HCT116 (cell line): Measurements from ENCODE around the gene ENTHD1. TPM values are rescaled to one million over a fixed set of nuclear protein-coding genes. Genes with fewer than 3 reads are reported as not detected.
"Not testable (repeated sequence)": the region's sequence is repeated elsewhere in the genome, so short reads cannot be mapped to it uniquely, and the experiment has no call there.

Experiments
- ATAC-seq: fragments of 200-7000 bp; cut with Tn5 transposase; 2 replicates; pipeline ENCODE4 v1.9.1; 2020; ENCODE audit warnings: mild to moderate bottlenecking, moderate library complexity
- BruUV-seq: library from RNA; stranded (reverse); fragments of 400-500 nt; replicated peaks from 2 replicates; lab custom pipeline; 2021; lab: Mats Ljungman, UMichigan
- CTCF ChIA-PET: fragments of 300-600 bp; sonication (Branson Sonifier 250); formaldehyde crosslinking; loops from one replicate; lab custom pipeline; 2021; ENCODE audit warnings: antibody characterized with exemption; lab: Charles Lee
- POLR2A ChIA-PET: fragments of 300-600, 350-600 bp; sonication (Branson Sonifier 250); formaldehyde crosslinking; loops from one replicate; lab custom pipeline; 2021; ENCODE audit warnings: antibody characterized with exemption; lab: Charles Lee
- RAD21 ChIA-PET, 2 experiments: fragments of 300-600 bp; sonication (Branson Sonifier 250); formaldehyde crosslinking; loops; one replicate each; lab custom pipeline; 2023; ENCODE audit warnings: low total read pairs in 2 of 2; ENCODE audit not compliant: uncharacterized antibody in 2 of 2, unreplicated experiment in 2 of 2, low non-redundant PET in 1 of 2; lab: Charles Lee
- DNase-seq: peaks from one replicate; pipeline ENCODE4 v3.0.0-alpha.2; 2010; ENCODE audit warnings: low read depth, low spot score
- H2AFZ ChIP-seq: fragments of 200-600 bp; shearing (Covaris generic), sonication (generic); 2 replicates; pipeline ENCODE4 v1.6.1; 2017; ENCODE audit warnings: low read depth, mixed run types, mixed read lengths, antibody characterized with exemption, low read length; ENCODE audit not compliant: poor library complexity, severe bottlenecking
- H3K27ac ChIP-seq: 2 replicates; pipeline ENCODE4 v1.5.1; 2012; ENCODE audit warnings: low read depth, low read length
- H3K27me3 ChIP-seq: fragments of 200-600 bp; sonication (generic); 2 replicates; pipeline ENCODE4 v1.6.1; 2016; ENCODE audit warnings: mixed run types, low read length, mixed read lengths; ENCODE audit not compliant: insufficient read depth
- H3K36me3 ChIP-seq, 2 experiments: fragments of 200-500 bp in 1 of 2; fragments of 200-600 bp in 1 of 2; sonication (Bioruptor generic) in 1 of 2; sonication (generic) in 1 of 2; 2 replicates each; pipeline versions ENCODE4 v1.5.1 to v1.6.1; 2014 to 2016; ENCODE audit warnings: low read length in 2 of 2, inconsistent platforms in 1 of 2, mixed read lengths in 1 of 2, mixed run types in 1 of 2; ENCODE audit not compliant: insufficient read depth in 2 of 2, control insufficient read depth in 1 of 2
- H3K4me1 ChIP-seq, 2 experiments: fragments of 200-600 bp in 1 of 2; sonication (generic) in 1 of 2; 2 replicates each; pipeline versions ENCODE4 v1.5.1 to v1.6.1; 2012 to 2017; ENCODE audit warnings: low read length in 2 of 2, inconsistent platforms in 1 of 2, mild to moderate bottlenecking in 1 of 2, mixed read lengths in 1 of 2, mixed run types in 1 of 2, moderate library complexity in 1 of 2; ENCODE audit not compliant: insufficient read depth in 2 of 2, control insufficient read depth in 1 of 2
- H3K4me2 ChIP-seq: fragments of 200-600 bp; sonication (generic); 2 replicates; pipeline ENCODE4 v1.6.1; 2017; ENCODE audit warnings: mixed run types, low read length, mixed read lengths
- H3K4me3 ChIP-seq, 2 experiments: fragments of 200-600 bp in 1 of 2; sonication (generic) in 1 of 2; replicated peaks in 1 of 2; 2 replicates each; pipeline ENCODE4 v1.5.1; 2011 to 2016; ENCODE audit warnings: low read length in 2 of 2, control low read depth in 1 of 2, low read depth in 1 of 2, mild to moderate bottlenecking in 1 of 2, mixed read lengths in 1 of 2, mixed run types in 1 of 2
- H3K79me2 ChIP-seq: fragments of 200-600 bp; sonication (generic); 2 replicates; pipeline ENCODE4 v1.6.1; 2017; ENCODE audit warnings: mild to moderate bottlenecking, mixed run types, low read length, moderate library complexity, mixed read lengths; ENCODE audit not compliant: insufficient read depth
- H3K9ac ChIP-seq: fragments of 200-600 bp; sonication (generic); 2 replicates; pipeline ENCODE4 v1.6.1; 2016; ENCODE audit warnings: low read length, mixed read lengths
- H3K9me2 ChIP-seq: fragments of 200-600 bp; sonication (generic), shearing (Covaris generic); 2 replicates; pipeline ENCODE4 v1.6.1; 2017; ENCODE audit warnings: mixed run types, mild to moderate bottlenecking, moderate library complexity; ENCODE audit not compliant: insufficient read depth
- H3K9me3 ChIP-seq, 2 experiments: fragments of 200-500 bp in 1 of 2; fragments of 200-600 bp in 1 of 2; sonication (Bioruptor generic) in 1 of 2; sonication (generic) in 1 of 2; 2 replicates each; pipeline ENCODE4 v1.6.1; 2014 to 2017; ENCODE audit warnings: low read length in 2 of 2, mixed read lengths in 2 of 2, inconsistent platforms in 1 of 2, low read depth in 1 of 2, mild to moderate bottlenecking in 1 of 2, mixed run types in 1 of 2, moderate library complexity in 1 of 2; ENCODE audit not compliant: control insufficient read depth in 1 of 2, insufficient read depth in 1 of 2
- H4K20me1 ChIP-seq: fragments of 200-600 bp; sonication (generic), shearing (Covaris generic); 2 replicates; pipeline ENCODE4 v1.6.1; 2017; ENCODE audit warnings: mixed run types, mild to moderate bottlenecking, moderate library complexity; ENCODE audit not compliant: insufficient read depth
- CEBPB ChIP-seq: IDR thresholded peaks from 2 replicates; pipeline ENCODE4 v1.6.1; 2012; ENCODE audit warnings: low read depth
- EGR1 ChIP-seq: IDR thresholded peaks from 2 replicates; pipeline ENCODE4 v1.6.1; 2012; ENCODE audit warnings: low read depth
- EZH2phosphoT487 ChIP-seq: fragments of 200-600 bp; IDR thresholded peaks from 2 replicates; pipeline ENCODE4 v1.6.1; 2018; ENCODE audit warnings: antibody characterized with exemption, borderline replicate concordance
- FOSL1 ChIP-seq: IDR thresholded peaks from 2 replicates; pipeline ENCODE4 v1.6.1; 2012; ENCODE audit warnings: low read depth
- JUND ChIP-seq: IDR thresholded peaks from 2 replicates; pipeline ENCODE4 v1.6.1; 2012
- POLR2A ChIP-seq: IDR thresholded peaks from 2 replicates; pipeline ENCODE4 v1.7.0; 2011; ENCODE audit warnings: borderline replicate concordance; ENCODE audit not compliant: insufficient read depth, insufficient read length; ENCODE audit errors: extremely low read depth
- POLR2AphosphoS5 ChIP-seq: IDR thresholded peaks from 2 replicates; pipeline ENCODE4 v1.6.1; 2011; ENCODE audit warnings: mild to moderate bottlenecking, low read depth, low read length, moderate library complexity
- RAD21 ChIP-seq: IDR thresholded peaks from 2 replicates; pipeline ENCODE4 v1.6.1; 2012; ENCODE audit warnings: low read depth, mild to moderate bottlenecking
- SP1 ChIP-seq: IDR thresholded peaks from 2 replicates; pipeline ENCODE4 v1.6.1; 2012; ENCODE audit warnings: low read depth
- TCF7L2 ChIP-seq: IDR thresholded peaks from 2 replicates; pipeline ENCODE4 v1.7.0; 2011; ENCODE audit warnings: borderline replicate concordance, inconsistent platforms; ENCODE audit not compliant: insufficient read depth, insufficient read length; ENCODE audit errors: extremely low read depth
- intact Hi-C: fragments of 100-400 bp; cut with micrococcal nuclease; formaldehyde crosslinking; loops from 2 replicates; pipeline ENCODE4 v1.10.0; 2022
- total RNA-seq: library from RNA; stranded (reverse); gene quantifications from one replicate; pipeline ENCODE4 v1.2.1, GENCODE V29; 2021; ENCODE audit not compliant: unreplicated experiment
- TF ChIP-seq, protein P1 (sequence below), 3 experiments: fragments of 200-600 bp in 1 of 3; sonication (generic) in 1 of 3; IDR thresholded peaks in 2 of 3; conservative IDR thresholded peaks in 1 of 3; 2 replicates each; pipeline ENCODE4 v1.5.1; 2012 to 2017; ENCODE audit warnings: low read depth in 2 of 3, low read length in 2 of 3, antibody characterized with exemption in 1 of 3, borderline replicate concordance in 1 of 3, control low read depth in 1 of 3, mild to moderate bottlenecking in 1 of 3, mixed read lengths in 1 of 3, mixed run types in 1 of 3, moderate library complexity in 1 of 3; ENCODE audit not compliant: insufficient read depth in 1 of 3
- TF ChIP-seq, protein P2 (sequence below): IDR thresholded peaks from 2 replicates; pipeline ENCODE4 v1.6.1; 2012
- TF ChIP-seq, protein P3 (sequence below): IDR thresholded peaks from 2 replicates; pipeline ENCODE4 v1.6.1; 2012; ENCODE audit warnings: low read depth

Gene ENTHD1
- total RNA-seq, 1 experiment from 2014 or later = not detected

DNA sequence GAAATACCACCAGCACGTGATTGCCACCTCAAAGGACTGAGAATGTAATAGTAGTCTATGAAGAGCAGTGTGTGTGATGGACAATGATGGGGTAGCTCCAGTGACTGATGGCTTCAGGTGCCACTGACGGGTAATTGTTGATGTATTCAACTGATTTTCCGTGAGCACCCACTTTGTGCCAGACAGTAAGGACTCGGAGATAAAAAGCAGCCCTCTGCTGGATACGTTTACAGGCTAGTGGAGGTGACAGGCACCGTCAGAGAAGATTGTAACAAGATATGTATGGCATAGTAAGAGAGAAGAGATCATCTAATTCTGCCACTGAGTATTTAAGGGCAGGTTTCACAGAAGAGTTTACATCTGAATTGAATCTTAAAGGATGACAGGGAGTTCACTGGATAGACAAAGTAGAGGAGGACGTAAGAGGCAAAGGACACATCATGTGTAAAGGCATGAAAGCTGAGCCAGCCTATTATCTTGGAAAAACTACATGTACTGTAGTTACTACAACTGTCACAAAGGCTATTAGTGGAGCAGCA lies 1.1 kb upstream of the ENTHD1 start:
- intact Hi-C loops = no loop called here
- Histone ChIP-seq H3K36me3 (no peaks in the 10 kb centered on the region), H2AFZ (no peak overlapping the region), H3K9ac (no peak overlapping the region), H3K4me3 (no peak overlapping the region), H4K20me1 (no peaks in the 10 kb centered on the region), H3K9me3 (no peaks in the 10 kb centered on the region), H3K9me2 (no peaks in the 10 kb centered on the region), H3K27ac (no peak overlapping the region), H3K4me1 (no peaks in the 10 kb centered on the region), H3K4me2 (no peak overlapping the region), H3K79me2 (no peaks in the 10 kb centered on the region), H3K27me3 (peaks cover 53% of the 10 kb centered on the region)
- ChIA-PET CTCF (no interaction called here), POLR2A (no interaction called here), RAD21 (no interaction called here)
- no peak for DNase-seq
- no TSS peak for BruUV-seq
- ATAC-seq = no peak
- TF ChIP-seq POLR2AphosphoS5 = no peak
- TF ChIP-seq RAD21 = no peak
- no peak for TF ChIP-seq EGR1
- no peak for TF ChIP-seq POLR2A
- TF ChIP-seq CEBPB = no peak
- TF ChIP-seq EZH2phosphoT487 = no peak
- TF ChIP-seq, protein P1, sequence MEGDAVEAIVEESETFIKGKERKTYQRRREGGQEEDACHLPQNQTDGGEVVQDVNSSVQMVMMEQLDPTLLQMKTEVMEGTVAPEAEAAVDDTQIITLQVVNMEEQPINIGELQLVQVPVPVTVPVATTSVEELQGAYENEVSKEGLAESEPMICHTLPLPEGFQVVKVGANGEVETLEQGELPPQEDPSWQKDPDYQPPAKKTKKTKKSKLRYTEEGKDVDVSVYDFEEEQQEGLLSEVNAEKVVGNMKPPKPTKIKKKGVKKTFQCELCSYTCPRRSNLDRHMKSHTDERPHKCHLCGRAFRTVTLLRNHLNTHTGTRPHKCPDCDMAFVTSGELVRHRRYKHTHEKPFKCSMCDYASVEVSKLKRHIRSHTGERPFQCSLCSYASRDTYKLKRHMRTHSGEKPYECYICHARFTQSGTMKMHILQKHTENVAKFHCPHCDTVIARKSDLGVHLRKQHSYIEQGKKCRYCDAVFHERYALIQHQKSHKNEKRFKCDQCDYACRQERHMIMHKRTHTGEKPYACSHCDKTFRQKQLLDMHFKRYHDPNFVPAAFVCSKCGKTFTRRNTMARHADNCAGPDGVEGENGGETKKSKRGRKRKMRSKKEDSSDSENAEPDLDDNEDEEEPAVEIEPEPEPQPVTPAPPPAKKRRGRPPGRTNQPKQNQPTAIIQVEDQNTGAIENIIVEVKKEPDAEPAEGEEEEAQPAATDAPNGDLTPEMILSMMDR (IDR thresholded peaks at IDR 0.05 in 2 of 3, conservative IDR thresholded peaks at IDR 0.05 in 1 of 3; ENCODE audit: borderline replicate concordance in 1 of 3, insufficient read depth in 1 of 3, low read depth in 2 of 3, low read length in 2 of 3) = no peak
- no peak for TF ChIP-seq FOSL1
- TF ChIP-seq, protein P2, sequence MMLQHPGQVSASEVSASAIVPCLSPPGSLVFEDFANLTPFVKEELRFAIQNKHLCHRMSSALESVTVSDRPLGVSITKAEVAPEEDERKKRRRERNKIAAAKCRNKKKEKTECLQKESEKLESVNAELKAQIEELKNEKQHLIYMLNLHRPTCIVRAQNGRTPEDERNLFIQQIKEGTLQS = no peak
- TF ChIP-seq JUND = no peak
- TF ChIP-seq TCF7L2 = no peak
- TF ChIP-seq SP1 = no peak
- TF ChIP-seq, protein P3, sequence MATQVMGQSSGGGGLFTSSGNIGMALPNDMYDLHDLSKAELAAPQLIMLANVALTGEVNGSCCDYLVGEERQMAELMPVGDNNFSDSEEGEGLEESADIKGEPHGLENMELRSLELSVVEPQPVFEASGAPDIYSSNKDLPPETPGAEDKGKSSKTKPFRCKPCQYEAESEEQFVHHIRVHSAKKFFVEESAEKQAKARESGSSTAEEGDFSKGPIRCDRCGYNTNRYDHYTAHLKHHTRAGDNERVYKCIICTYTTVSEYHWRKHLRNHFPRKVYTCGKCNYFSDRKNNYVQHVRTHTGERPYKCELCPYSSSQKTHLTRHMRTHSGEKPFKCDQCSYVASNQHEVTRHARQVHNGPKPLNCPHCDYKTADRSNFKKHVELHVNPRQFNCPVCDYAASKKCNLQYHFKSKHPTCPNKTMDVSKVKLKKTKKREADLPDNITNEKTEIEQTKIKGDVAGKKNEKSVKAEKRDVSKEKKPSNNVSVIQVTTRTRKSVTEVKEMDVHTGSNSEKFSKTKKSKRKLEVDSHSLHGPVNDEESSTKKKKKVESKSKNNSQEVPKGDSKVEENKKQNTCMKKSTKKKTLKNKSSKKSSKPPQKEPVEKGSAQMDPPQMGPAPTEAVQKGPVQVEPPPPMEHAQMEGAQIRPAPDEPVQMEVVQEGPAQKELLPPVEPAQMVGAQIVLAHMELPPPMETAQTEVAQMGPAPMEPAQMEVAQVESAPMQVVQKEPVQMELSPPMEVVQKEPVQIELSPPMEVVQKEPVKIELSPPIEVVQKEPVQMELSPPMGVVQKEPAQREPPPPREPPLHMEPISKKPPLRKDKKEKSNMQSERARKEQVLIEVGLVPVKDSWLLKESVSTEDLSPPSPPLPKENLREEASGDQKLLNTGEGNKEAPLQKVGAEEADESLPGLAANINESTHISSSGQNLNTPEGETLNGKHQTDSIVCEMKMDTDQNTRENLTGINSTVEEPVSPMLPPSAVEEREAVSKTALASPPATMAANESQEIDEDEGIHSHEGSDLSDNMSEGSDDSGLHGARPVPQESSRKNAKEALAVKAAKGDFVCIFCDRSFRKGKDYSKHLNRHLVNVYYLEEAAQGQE = no peak

DNA sequence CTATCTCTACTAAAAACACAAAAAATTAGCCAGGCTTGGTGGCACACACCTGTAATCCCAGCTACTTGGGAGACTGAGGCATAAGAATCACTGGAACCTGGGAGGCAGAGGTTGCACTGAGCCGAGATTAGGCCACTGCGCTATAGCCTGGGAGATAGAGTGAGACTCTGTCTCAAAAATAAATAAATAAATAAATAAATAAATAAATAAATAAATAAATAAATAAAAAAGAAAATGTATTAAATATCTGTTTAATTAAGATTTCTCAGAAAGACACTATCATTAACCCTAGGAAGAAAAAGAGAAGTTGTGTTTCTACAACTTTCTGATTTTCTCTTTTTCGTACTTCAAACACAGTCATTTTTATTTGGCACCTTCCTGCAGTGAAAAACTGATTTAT lies 3.6 kb downstream of the ENTHD1 start:
- intact Hi-C loops, BruUV-seq: not testable (repeated sequence)

More for the DNA sequence above, 3.6 kb downstream of the ENTHD1 start:
- H3K4me3 ChIP-seq, DNase-seq, H3K27ac ChIP-seq, H3K4me1 ChIP-seq, POLR2A ChIA-PET, H2AFZ ChIP-seq, H3K36me3 ChIP-seq, H3K9me2 ChIP-seq, RAD21 ChIA-PET, H4K20me1 ChIP-seq, H3K9ac ChIP-seq, H3K79me2 ChIP-seq, H3K9me3 ChIP-seq, H3K4me2 ChIP-seq, CTCF ChIA-PET, ATAC-seq: not testable (repeated sequence)
- peaks cover 65% of the 10 kb centered on the region for H3K27me3 ChIP-seq
